Measurements from ENCODE around the gene MTMR12. TPM values are rescaled to one million over a fixed set of nuclear protein-coding genes. Genes with fewer than 3 reads are reported as not detected.

The MTMR12 gene
- total and polyA plus RNA-seq, 2 of the 13 experiments (the other 11 are each of a cell fraction or from before 2014, with no cell fraction given), result 23.4 to 36.6 TPM

- peak; percentile 86 for TF ChIP-seq ZNF710 (CRISPR knock-in tag; IDR thresholded peaks at IDR 0.05; ENCODE audit: borderline replicate concordance)
- no peak for TF ChIP-seq ZNF143 (CRISPR knock-in tag; IDR thresholded peaks at IDR 0.05)
- no peak for TF ChIP-seq ZNF367 (CRISPR knock-in tag; IDR thresholded peaks at IDR 0.05; ENCODE audit: borderline replicate concordance)
- TF ChIP-seq POGK (CRISPR knock-in tag; conservative IDR thresholded peaks at IDR 0.05), result no peak
- no peak for TF ChIP-seq PTBP1 (IDR thresholded peaks at IDR 0.05; ENCODE audit: low read depth, low read length, poor library complexity, severe bottlenecking)
- no peak for TF ChIP-seq ZNF572 (CRISPR knock-in tag; IDR thresholded peaks at IDR 0.05)
- no peak for TF ChIP-seq ATF6 (CRISPR knock-in tag; conservative IDR thresholded peaks at IDR 0.05)
- no peak for TF ChIP-seq ZNF33A (CRISPR knock-in tag; IDR thresholded peaks at IDR 0.05; ENCODE audit: borderline replicate concordance)
- no peak for TF ChIP-seq ZNF382 (CRISPR knock-in tag; IDR thresholded peaks at IDR 0.05; ENCODE audit: borderline replicate concordance)
- TF ChIP-seq DRAP1 (CRISPR knock-in tag; IDR thresholded peaks at IDR 0.05), result peak; percentile 19; the same call in 1 of the 2 replicates
- 0 out of 2 replicates have a peak, but pooled peaks have one; percentile 59 for TF ChIP-seq SP140L (CRISPR knock-in tag; IDR thresholded peaks at IDR 0.05; ENCODE audit: borderline replicate concordance)
- no peak for TF ChIP-seq GATA4 (IDR thresholded peaks at IDR 0.05; ENCODE audit: borderline replicate concordance, low read depth)
- no peak for TF ChIP-seq ZNF703 (CRISPR knock-in tag; IDR thresholded peaks at IDR 0.05; ENCODE audit: borderline replicate concordance)
- TF ChIP-seq SOX13 (IDR thresholded peaks at IDR 0.05), result no peak
- TF ChIP-seq SOX13 (CRISPR knock-in tag; conservative IDR thresholded peaks at IDR 0.05 in 1 of 2, IDR thresholded peaks at IDR 0.05 in 1 of 2), result peak in 1 of 2 experiments; percentile 69; a peak in 2 of 4 replicates
- no peak for TF ChIP-seq TFDP2 (CRISPR knock-in tag; IDR thresholded peaks at IDR 0.05)
- TF ChIP-seq MXD1 (CRISPR knock-in tag; IDR thresholded peaks at IDR 0.05), result no peak
- TF ChIP-seq FOXK2 (IDR thresholded peaks at IDR 0.05), result no peak
- no peak for TF ChIP-seq KDM1A (CRISPR knock-in tag; IDR thresholded peaks at IDR 0.05)
- no peak for TF ChIP-seq ZNF792 (CRISPR knock-in tag; IDR thresholded peaks at IDR 0.05)
- no peak for TF ChIP-seq TCF12 (IDR thresholded peaks at IDR 0.05)
- no peak for TF ChIP-seq TCF12 (CRISPR knock-in tag; IDR thresholded peaks at IDR 0.05)
- TF ChIP-seq ZEB1 (IDR thresholded peaks at IDR 0.05; ENCODE audit: insufficient replicate concordance, low read depth), result no peak
Measured at GRCh38 chr5:32343058-32343672, 30.4 kb upstream of the MTMR12 start (continued).

All from HepG2 (cell line).